PC-9 (cell line): Measurements from ENCODE around the gene TNFRSF1B.

ENCODE experiments used
- CTCF ChIP-seq: fragments of 200-600 bp; sonication (generic); conservative IDR thresholded peaks from 2 replicates; pipeline ENCODE4 v1.6.1; 2017; ENCODE audit warnings: mixed run types, antibody characterized with exemption, mild to moderate bottlenecking, moderate library complexity
- EZH2 ChIP-seq: fragments of 200-600 bp; sonication (generic); IDR thresholded peaks from 2 replicates; pipeline ENCODE4 v1.8.0; 2017; ENCODE audit warnings: antibody characterized with exemption, low read depth

GRCh38 chr1:12167493-12168429 lies 970 bp downstream of the TNFRSF1B start:
- no peak for TF ChIP-seq CTCF
- TF ChIP-seq EZH2: no peak
